NCI-H82 treated with DMSO at 0.1 percent for 48 hours (cell line): ENCODE measurements around the gene TGFB3.
A peak's percentile ranks its signal among the peaks of the same experiment; 100 is the strongest.
"Not testable (repeated sequence)": the region's sequence is repeated elsewhere in the genome, so short reads cannot be mapped to it uniquely, and the experiment has no call there.

ENCODE experiments used
- DNase-seq: peaks from one replicate; lab custom pipeline; 2025; ENCODE audit not compliant: unreplicated experiment; lab: John Stamatoyannopoulos, UW

Gene TGFB3

GRCh38 chr14:75961662-75962061 lies 20.1 kb downstream of the TGFB3 start:
- no peak for DNase-seq

GRCh38 chr14:75960231-75960630 lies 21.6 kb downstream of the TGFB3 start:
- no peak for DNase-seq

- no peak for DNase-seq
These were observed 22.8 kb downstream of the TGFB3 start for GRCh38 chr14:75959031-75959430.

- no peak for DNase-seq
These were observed 29.3 kb downstream of the TGFB3 start for GRCh38 chr14:75952489-75952888.

- no peak for DNase-seq
These were observed 35.0 kb downstream of the TGFB3 start for GRCh38 chr14:75946785-75947184.

GRCh38 chr14:75944607-75945241 lies 37.1 kb downstream of the TGFB3 start:
- DNase-seq = no peak

- DNase-seq = no peak
These were observed 40.8 kb downstream of the TGFB3 start for GRCh38 chr14:75941030-75941429.

- DNase-seq = no peak
These were observed 42.6 kb downstream of the TGFB3 start for GRCh38 chr14:75939200-75939599.

GRCh38 chr14:75934998-75935628 lies 46.7 kb downstream of the TGFB3 start:
- DNase-seq = no peak

- no peak for DNase-seq
These were observed 48.0 kb downstream of the TGFB3 start for GRCh38 chr14:75933712-75934296.

- DNase-seq = peak; percentile 19
These were observed 53.1 kb downstream of the TGFB3 start for GRCh38 chr14:75928690-75929181.

GRCh38 chr14:75927564-75928087 lies 54.2 kb downstream of the TGFB3 start:
- DNase-seq = peak; percentile 43

GRCh38 chr14:75926431-75927115 lies 55.2 kb downstream of the TGFB3 start:
- DNase-seq = no peak

- not testable (repeated sequence) for DNase-seq
These were observed 56.5 kb downstream of the TGFB3 start for GRCh38 chr14:75925141-75925840.

- not testable (repeated sequence) for DNase-seq
These were observed 61.4 kb downstream of the TGFB3 start for GRCh38 chr14:75920421-75920820.

- no peak for DNase-seq
These were observed 63.9 kb downstream of the TGFB3 start for GRCh38 chr14:75917946-75918335.

GRCh38 chr14:75917322-75917945 lies 64.4 kb downstream of the TGFB3 start:
- DNase-seq = no peak

- DNase-seq = no peak
These were observed 66.8 kb downstream of the TGFB3 start for GRCh38 chr14:75915045-75915444.

- DNase-seq = no peak
These were observed 68.6 kb downstream of the TGFB3 start for GRCh38 chr14:75913183-75913582.

GRCh38 chr14:75911883-75912282 lies 69.9 kb downstream of the TGFB3 start:
- no peak for DNase-seq
